HepG2 (cell line): ENCODE data around the gene BMPER.

Experiments
- DPF2 ChIP-seq: sonication (generic); formaldehyde crosslinking; IDR thresholded peaks from 2 replicates; pipeline ENCODE4 v1.4.0; 2020; ENCODE audit warnings: mild to moderate bottlenecking, low read depth, missing genetic modification reagents, borderline replicate concordance
- NONO ChIP-seq, 2 experiments: fragments of 450-650 bp in 1 of 2; sonication (generic) in 1 of 2; formaldehyde crosslinking in 1 of 2; IDR thresholded peaks in 1 of 2; conservative IDR thresholded peaks in 1 of 2; 2 replicates each; pipeline versions ENCODE4 v1.6.1 to v1.8.0; 2017 to 2022; ENCODE audit warnings: mild to moderate bottlenecking in 1 of 2, missing genetic modification reagents in 1 of 2, moderate library complexity in 1 of 2
- POLR2AphosphoS2 ChIP-seq: IDR thresholded peaks from 2 replicates; pipeline ENCODE4 v1.6.1; 2011; ENCODE audit warnings: low read depth, low read length, improper control_type of control experiment
- REST ChIP-seq, 2 experiments: IDR thresholded peaks; 2 replicates each; pipeline ENCODE4 v1.6.1; 2011 to 2012; ENCODE audit warnings: low read length in 2 of 2, borderline replicate concordance in 1 of 2, low read depth in 1 of 2, mild to moderate bottlenecking in 1 of 2, moderate library complexity in 1 of 2
- ZNF121 ChIP-seq: sonication (generic); formaldehyde crosslinking; IDR thresholded peaks from 2 replicates; pipeline ENCODE4 v1.5.0; 2020; ENCODE audit warnings: mild to moderate bottlenecking, missing genetic modification reagents
- ZNF24 ChIP-seq: fragments of 450-650 bp; IDR thresholded peaks from 2 replicates; pipeline ENCODE4 v1.6.1; 2017; ENCODE audit warnings: antibody characterized with exemption, mild to moderate bottlenecking
- TF ChIP-seq, protein P1 (sequence below): sonication (generic); formaldehyde crosslinking; IDR thresholded peaks from 2 replicates; pipeline ENCODE4 v1.5.0; 2020; ENCODE audit warnings: mild to moderate bottlenecking, missing genetic modification reagents, moderate library complexity

- TF ChIP-seq ZNF121 (CRISPR knock-in tag) (no peak), REST (IDR thresholded peaks at IDR 0.05; ENCODE audit: borderline replicate concordance in 1 of 2, low read depth in 1 of 2, low read length in 2 of 2) (no peak), DPF2 (CRISPR knock-in tag) (no peak), NONO (IDR thresholded peaks at IDR 0.05) (no peak), NONO (CRISPR knock-in tag; conservative IDR thresholded peaks at IDR 0.05) (no peak), ZNF24 (no peak), POLR2AphosphoS2 (no peak)
- TF ChIP-seq, protein P1, sequence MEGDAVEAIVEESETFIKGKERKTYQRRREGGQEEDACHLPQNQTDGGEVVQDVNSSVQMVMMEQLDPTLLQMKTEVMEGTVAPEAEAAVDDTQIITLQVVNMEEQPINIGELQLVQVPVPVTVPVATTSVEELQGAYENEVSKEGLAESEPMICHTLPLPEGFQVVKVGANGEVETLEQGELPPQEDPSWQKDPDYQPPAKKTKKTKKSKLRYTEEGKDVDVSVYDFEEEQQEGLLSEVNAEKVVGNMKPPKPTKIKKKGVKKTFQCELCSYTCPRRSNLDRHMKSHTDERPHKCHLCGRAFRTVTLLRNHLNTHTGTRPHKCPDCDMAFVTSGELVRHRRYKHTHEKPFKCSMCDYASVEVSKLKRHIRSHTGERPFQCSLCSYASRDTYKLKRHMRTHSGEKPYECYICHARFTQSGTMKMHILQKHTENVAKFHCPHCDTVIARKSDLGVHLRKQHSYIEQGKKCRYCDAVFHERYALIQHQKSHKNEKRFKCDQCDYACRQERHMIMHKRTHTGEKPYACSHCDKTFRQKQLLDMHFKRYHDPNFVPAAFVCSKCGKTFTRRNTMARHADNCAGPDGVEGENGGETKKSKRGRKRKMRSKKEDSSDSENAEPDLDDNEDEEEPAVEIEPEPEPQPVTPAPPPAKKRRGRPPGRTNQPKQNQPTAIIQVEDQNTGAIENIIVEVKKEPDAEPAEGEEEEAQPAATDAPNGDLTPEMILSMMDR (CRISPR knock-in tag), result no peak
Measured at GRCh38 chr7:34198231-34198641, 292.9 kb downstream of the BMPER start.
